Activated CD8-positive, alpha-beta T cell treated with anti-CD3 and anti-CD28 coated beads for 36 hours (primary cell): ENCODE data around the gene WSB1. TPM values are rescaled to one million over a fixed set of nuclear protein-coding genes. Genes with fewer than 3 reads are reported as not detected.

Experiments
- ATAC-seq: fragments of 200-7000 bp; cut with Tn5 transposase; one replicate; pipeline ENCODE4 v1.10.0; 2021; ENCODE audit warnings: mild to moderate bottlenecking, moderate library complexity
- CTCF ChIA-PET: fragments of 350-600 bp; sonication (Branson Sonifier 250); formaldehyde crosslinking; loops from one replicate; lab custom pipeline; 2021; ENCODE audit warnings: antibody characterized with exemption; lab: Charles Lee
- POLR2A ChIA-PET: fragments of 350-600 bp; sonication (Branson Sonifier 250); formaldehyde crosslinking; loops from one replicate; lab custom pipeline; 2021; ENCODE audit warnings: antibody characterized with exemption; lab: Charles Lee
- DNase-seq: peaks from one replicate; pipeline ENCODE4 v3.0.0-alpha.2; 2020
- H3K27ac Mint-ChIP-seq: one replicate; pipeline ENCODE4 v1.8.0; 2021; ENCODE audit warnings: mild to moderate bottlenecking, mixed read lengths
- H3K27me3 Mint-ChIP-seq: one replicate; pipeline ENCODE4 v1.8.0; 2021; ENCODE audit warnings: mixed read lengths
- H3K36me3 Mint-ChIP-seq: one replicate; pipeline ENCODE4 v1.8.0; 2021; ENCODE audit warnings: low read depth, mixed read lengths
- H3K4me1 Mint-ChIP-seq: one replicate; pipeline ENCODE4 v1.8.0; 2021; ENCODE audit warnings: low read depth, mixed read lengths
- H3K4me3 Mint-ChIP-seq: one replicate; pipeline ENCODE4 v1.8.0; 2021; ENCODE audit warnings: mild to moderate bottlenecking, moderate library complexity, mixed read lengths
- H3K9me3 Mint-ChIP-seq: one replicate; pipeline ENCODE4 v1.8.0; 2021; ENCODE audit warnings: mixed read lengths
- intact Hi-C: fragments of 100-400 bp; cut with micrococcal nuclease; formaldehyde crosslinking; loops from one replicate; pipeline ENCODE4 v1.10.0; 2022
- total RNA-seq, 2 experiments: library from RNA; stranded (reverse); gene quantifications; one replicate each; pipeline ENCODE4 v1.2.3, GENCODE V29; 2021
- TF ChIP-seq, protein P1 (sequence below): fragments of 200-600 bp; IDR thresholded peaks from one replicate; pipeline ENCODE4 v1.8.0; 2022; ENCODE audit warnings: antibody characterized with exemption, mild to moderate bottlenecking

WSB1 gene
- total RNA-seq, 2 experiments from 2014 or later: 224 to 231 TPM

DNA sequence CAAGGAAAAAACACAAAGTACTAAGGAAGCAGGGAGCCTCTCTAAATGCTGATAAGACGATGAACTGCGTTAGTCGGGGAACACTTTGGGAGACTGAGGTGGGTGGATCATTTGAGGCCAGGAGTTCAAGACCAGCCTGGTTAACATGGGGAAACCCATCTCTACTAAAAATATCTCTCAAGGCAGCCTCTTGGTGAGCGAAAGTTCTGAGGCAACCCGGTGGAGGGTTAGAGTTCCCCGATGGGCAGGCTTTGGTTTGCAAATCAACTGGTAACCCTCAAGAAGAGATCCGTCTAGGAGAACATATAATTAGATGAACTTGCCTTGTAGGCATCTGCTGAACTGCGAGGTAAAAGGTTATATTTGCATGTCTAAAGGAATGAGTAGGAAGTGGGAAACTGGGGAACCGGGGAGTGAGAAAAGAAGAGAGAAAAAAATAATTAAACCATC is 44.6 kb downstream of the WSB1 start:
- CTCF ChIA-PET: interaction anchor here (0.9 to 1.0 kb wide), 2 partner anchors 11 to 102 kb away, joined by 3 read pairs; no protein-coding TSS in a partner anchor
- DNase-seq (no peak), ATAC-seq (no peak)
- no peak overlapping the region for H3K27ac Mint-ChIP-seq
- H3K9me3 Mint-ChIP-seq: no peaks in the 10 kb centered on the region
- no peaks in the 10 kb centered on the region for H3K27me3 Mint-ChIP-seq
- intact Hi-C loops: no loop called here
- no peaks in the 10 kb centered on the region for H3K36me3 Mint-ChIP-seq
- TF ChIP-seq, protein P1, sequence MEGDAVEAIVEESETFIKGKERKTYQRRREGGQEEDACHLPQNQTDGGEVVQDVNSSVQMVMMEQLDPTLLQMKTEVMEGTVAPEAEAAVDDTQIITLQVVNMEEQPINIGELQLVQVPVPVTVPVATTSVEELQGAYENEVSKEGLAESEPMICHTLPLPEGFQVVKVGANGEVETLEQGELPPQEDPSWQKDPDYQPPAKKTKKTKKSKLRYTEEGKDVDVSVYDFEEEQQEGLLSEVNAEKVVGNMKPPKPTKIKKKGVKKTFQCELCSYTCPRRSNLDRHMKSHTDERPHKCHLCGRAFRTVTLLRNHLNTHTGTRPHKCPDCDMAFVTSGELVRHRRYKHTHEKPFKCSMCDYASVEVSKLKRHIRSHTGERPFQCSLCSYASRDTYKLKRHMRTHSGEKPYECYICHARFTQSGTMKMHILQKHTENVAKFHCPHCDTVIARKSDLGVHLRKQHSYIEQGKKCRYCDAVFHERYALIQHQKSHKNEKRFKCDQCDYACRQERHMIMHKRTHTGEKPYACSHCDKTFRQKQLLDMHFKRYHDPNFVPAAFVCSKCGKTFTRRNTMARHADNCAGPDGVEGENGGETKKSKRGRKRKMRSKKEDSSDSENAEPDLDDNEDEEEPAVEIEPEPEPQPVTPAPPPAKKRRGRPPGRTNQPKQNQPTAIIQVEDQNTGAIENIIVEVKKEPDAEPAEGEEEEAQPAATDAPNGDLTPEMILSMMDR: no peak
- H3K4me1 Mint-ChIP-seq: peaks cover 16% of the 10 kb centered on the region
- POLR2A ChIA-PET: no interaction called here
- no peak overlapping the region for H3K4me3 Mint-ChIP-seq

GRCh38 chr17:27339198-27339835 is 45.4 kb downstream of the WSB1 start:
- Mint-ChIP-seq H3K9me3 (no peaks in the 10 kb centered on the region), H3K36me3 (no peaks in the 10 kb centered on the region), H3K4me1 (peaks cover 10% of the 10 kb centered on the region), H3K27ac (no peak overlapping the region), H3K4me3 (no peak overlapping the region), H3K27me3 (peaks cover 5% of the 10 kb centered on the region)
- ChIA-PET POLR2A (no interaction called here), CTCF (interaction anchor here (0.9 to 2.1 kb wide), 3 partner anchors 13 to 103 kb away, joined by 3 to 8 read pairs (median 3); no protein-coding TSS in a partner anchor)
- DNase-seq (no peak), ATAC-seq (no peak)
- TF ChIP-seq, protein P1: no peak
- intact Hi-C loops: no loop called here

- ChIA-PET POLR2A (interaction anchor here (0.8 kb wide), 1 partner anchor 103 kb away, joined by 3 read pairs; no protein-coding TSS in a partner anchor), CTCF (interaction anchor here (1.2 to 2.1 kb wide), 3 partner anchors 13 to 314 kb away, joined by 3 to 8 read pairs (median 3); no protein-coding TSS in a partner anchor)
- H3K27ac Mint-ChIP-seq: no peak overlapping the region
- TF ChIP-seq, protein P1: no peak
- peaks cover 10% of the 10 kb centered on the region for H3K4me1 Mint-ChIP-seq
- H3K36me3 Mint-ChIP-seq: no peaks in the 10 kb centered on the region
- DNase-seq: peak; percentile 76
- peak; percentile 99 for ATAC-seq
- peaks cover 5% of the 10 kb centered on the region for H3K27me3 Mint-ChIP-seq
- intact Hi-C loops: no loop called here
- H3K4me3 Mint-ChIP-seq: no peak overlapping the region
- no peaks in the 10 kb centered on the region for H3K9me3 Mint-ChIP-seq
These were observed 46.1 kb downstream of the WSB1 start for GRCh38 chr17:27339836-27340550.

GRCh38 chr17:27340575-27340974 is 46.7 kb downstream of the WSB1 start:
- ATAC-seq: no peak
- no peaks in the 10 kb centered on the region for H3K36me3 Mint-ChIP-seq
- TF ChIP-seq, protein P1: no peak
- peaks cover 5% of the 10 kb centered on the region for H3K27me3 Mint-ChIP-seq
- no peak overlapping the region for H3K4me3 Mint-ChIP-seq
- no peak for DNase-seq
- ChIA-PET POLR2A (interaction anchor here (0.8 kb wide), 1 partner anchor 104 kb away, joined by 3 read pairs; no protein-coding TSS in a partner anchor), CTCF (interaction anchor here (1.2 to 2.1 kb wide), 3 partner anchors 12 to 314 kb away, joined by 3 to 8 read pairs (median 3); no protein-coding TSS in a partner anchor)
- peaks cover 10% of the 10 kb centered on the region for H3K4me1 Mint-ChIP-seq
- intact Hi-C loops: no loop called here
- no peaks in the 10 kb centered on the region for H3K9me3 Mint-ChIP-seq
- no peak overlapping the region for H3K27ac Mint-ChIP-seq
